Fibroblast of peridontal ligament (primary cell): ENCODE results near the gene MICAL3.
A peak's percentile ranks its signal among the peaks of the same experiment; 100 is the strongest.

Experiments used
- DNase-seq: peaks from one replicate; pipeline ENCODE4 v3.0.0-alpha.2; 2010; ENCODE audit errors: extremely low read depth

MICAL3 gene

GRCh38 chr22:17817511-17818065 lies 206.8 kb downstream of the MICAL3 start:
- no peak for DNase-seq

DNA sequence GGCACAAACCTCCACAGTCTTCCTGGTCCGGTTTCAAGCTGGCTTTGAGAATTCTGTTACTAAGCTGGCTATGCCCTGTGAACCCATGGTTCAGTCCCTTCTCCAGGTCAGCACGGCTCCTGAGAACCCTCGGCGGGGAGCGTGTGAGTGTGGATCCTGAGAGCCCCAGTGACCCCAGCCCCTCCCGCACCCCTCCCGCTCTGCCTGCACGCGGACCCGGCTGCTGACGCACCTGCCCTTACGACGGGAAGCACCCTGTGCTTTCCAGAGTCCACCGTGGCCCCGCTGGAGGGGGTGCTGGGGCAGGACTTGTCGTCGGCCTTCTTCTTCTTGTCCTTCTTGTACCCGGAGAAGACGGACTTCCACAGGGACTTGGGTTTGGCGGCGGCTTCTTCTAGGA lies 207.3 kb downstream of the MICAL3 start:
- DNase-seq: no peak

DNA sequence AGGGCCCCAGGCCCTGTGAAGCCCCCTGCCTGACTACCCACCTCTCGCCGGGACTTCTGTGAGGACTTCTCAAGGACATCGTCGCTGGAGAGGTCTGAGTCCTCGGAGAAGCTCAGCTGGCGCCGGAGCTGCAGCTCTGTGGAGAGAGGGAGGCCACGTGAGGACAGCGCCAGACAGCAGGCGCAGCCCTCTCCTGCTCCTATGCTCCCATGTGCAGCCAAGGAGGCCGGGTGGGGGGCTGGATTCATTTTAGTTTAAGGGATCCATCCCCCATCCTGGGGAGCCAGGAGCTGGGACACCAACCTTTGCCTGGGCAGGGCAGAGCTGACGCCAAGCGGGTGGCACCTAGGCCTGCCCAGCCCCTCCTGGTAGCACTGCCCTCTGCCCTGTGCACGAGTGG lies 207.7 kb downstream of the MICAL3 start:
- DNase-seq: no peak

- DNase-seq: no peak
Observed at GRCh38 chr22:17815703-17816254, 208.6 kb downstream of the MICAL3 start.

DNA sequence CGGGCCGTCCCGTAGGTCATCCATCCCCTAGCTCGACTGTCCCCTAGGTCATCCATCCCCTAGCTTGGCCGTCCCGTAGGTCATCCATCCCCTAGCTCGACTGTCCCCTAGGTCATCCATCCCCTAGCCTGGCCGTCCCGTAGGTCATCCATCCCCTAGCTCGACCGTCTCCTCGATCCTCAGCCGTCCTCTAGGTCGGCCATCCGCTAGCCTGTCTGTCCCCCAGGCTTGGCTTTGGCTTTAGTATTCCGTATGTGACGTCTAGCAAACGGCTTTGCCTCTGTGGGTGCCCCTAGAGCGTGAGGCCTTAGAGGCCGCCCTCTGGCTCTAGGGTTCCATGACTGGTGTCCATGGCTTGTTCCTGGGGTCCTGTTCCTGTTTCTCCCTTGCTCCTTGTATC lies 209.5 kb downstream of the MICAL3 start:
- DNase-seq: no peak

GRCh38 chr22:17814084-17814483 lies 210.3 kb downstream of the MICAL3 start:
- no peak for DNase-seq

DNA sequence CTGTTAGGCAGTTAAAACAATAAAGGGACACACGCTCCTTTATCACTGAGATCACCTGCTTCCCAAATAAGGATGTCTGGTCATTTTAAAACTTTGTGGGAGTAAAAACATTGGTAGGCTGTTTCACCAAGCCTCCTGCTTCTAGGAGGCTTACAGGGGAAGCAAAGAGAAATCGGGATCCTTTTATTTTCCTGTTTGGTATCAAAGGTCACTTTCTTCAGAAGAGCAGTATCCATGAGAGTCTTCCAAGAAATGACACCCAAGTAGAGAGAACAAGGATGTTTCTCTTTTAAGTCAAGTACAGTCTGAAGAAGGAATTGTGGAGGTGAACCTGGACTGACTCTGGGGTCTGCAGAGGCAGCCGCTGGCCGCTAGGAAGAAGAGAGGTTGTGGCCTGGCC lies 213.2 kb downstream of the MICAL3 start:
- DNase-seq: no peak

GRCh38 chr22:17810570-17811116 lies 213.7 kb downstream of the MICAL3 start:
- no peak for DNase-seq

- no peak for DNase-seq
Observed at GRCh38 chr22:17808693-17809403, 215.5 kb downstream of the MICAL3 start.

DNA sequence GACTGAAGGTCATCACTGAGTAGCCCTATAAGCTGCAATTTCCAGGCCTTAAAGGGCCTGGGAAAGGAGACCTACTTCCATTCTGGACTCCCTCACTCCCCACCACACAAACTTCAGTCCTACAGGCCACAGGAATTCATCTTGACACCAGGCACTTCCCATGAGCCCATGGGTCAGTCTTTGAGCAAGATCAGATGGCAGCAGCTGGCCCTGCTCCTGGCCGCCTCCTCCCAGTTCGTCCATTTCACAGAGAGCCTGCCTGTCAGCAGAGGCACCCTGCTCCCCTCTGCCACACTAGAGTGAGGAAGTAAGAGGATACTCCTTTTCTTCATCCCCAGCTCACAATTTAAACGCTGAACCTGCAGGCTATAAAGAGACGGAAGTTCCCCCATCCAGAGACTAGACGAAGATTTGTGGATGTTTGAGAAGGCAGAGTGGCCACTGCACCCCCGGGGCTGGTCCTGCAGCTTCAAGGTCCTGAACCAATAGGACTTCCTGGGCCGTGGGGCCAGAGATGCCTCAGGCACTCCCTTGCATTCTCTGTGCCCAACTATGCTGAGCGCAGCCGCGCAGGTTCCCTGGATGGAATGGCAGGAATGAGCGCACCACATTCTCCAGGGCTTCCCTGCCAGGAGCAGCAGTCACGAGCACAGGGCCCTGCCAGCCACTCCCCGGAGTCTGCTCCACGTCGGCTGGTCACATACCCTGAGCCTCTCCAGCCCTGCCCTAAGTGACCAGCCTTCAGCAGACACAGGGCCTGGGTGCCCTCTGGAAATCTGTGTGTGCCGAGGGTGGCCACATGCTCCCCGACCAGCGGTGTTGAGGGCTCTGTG lies 216.6 kb downstream of the MICAL3 start:
- DNase-seq: peak; percentile 78

- DNase-seq: no peak
Observed at GRCh38 chr22:17807086-17807485, 217.3 kb downstream of the MICAL3 start.

GRCh38 chr22:17806437-17806836 lies 217.9 kb downstream of the MICAL3 start:
- DNase-seq: no peak

- no peak for DNase-seq
Observed at GRCh38 chr22:17804331-17805080, 219.9 kb downstream of the MICAL3 start.

- no peak for DNase-seq
Observed at GRCh38 chr22:17803609-17804270, 220.6 kb downstream of the MICAL3 start.

- DNase-seq: no peak
Observed at GRCh38 chr22:17802822-17803221, 221.5 kb downstream of the MICAL3 start.

- no peak for DNase-seq
Observed at GRCh38 chr22:17802411-17802810, 221.9 kb downstream of the MICAL3 start.

DNA sequence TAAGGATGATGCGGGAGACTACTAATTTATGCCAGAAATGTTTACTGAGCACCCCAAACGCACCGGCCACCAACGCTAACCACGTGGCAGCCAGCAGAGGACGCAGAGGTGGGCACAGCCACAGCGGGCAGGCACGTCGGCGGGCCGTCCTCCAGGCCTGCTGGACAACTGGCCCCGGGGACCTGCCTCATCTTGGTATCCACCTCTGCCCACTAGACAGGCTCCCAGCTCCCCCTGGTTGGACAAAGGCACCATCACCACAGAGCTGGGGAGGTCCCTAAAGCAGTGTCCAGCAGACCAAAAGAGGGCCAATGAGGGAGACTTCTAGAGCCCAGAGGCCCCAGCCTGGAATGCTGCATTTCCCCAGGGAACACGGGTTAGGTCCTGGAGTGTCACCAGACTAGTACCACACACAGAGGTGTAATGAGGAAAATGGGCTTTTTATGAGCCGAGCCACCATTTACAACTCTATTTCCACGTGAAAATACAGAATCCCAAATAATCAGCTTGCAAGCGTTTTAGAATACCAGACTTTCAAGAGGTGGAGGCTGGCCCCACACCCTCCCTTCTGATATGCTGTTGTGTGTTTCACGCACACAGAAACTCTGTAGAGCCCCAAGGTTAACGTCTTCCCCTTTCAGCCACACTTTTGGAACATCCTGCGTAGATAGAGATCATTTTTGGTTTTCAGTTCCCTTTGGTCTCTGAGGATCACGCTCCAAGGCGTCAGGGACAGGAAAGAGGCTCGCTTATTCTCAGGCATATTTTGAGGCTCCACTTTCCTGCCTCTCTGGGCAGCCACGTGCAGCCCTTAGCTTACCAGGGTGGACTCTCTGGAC lies 226.4 kb downstream of the MICAL3 start:
- no peak for DNase-seq

DNA sequence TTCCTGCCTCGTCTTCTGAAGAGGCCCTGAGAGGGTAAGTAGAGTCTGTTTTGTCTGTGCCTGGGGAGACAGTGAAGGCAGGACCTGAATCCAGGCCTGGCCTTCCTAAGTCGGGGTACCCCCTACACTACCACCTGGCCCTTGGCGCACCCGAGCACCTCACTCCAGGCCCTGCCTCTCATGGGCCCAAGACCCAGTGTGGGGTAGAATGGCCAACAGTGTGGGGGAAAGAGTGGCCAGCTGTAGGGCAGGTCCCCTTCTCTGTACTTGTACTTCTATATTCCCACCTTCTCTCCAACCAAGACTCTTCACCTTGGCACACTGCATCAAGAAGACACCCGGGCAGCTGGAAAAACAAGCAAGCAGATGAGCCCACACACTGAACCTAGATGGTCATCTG lies 227.7 kb downstream of the MICAL3 start:
- no peak for DNase-seq

GRCh38 chr22:17795661-17796548 lies 228.5 kb downstream of the MICAL3 start:
- DNase-seq: no peak
